Activated CD4-positive, alpha-beta memory T cell treated with anti-CD3 and anti-CD28 coated beads for 36 hours (primary cell): ENCODE data around the gene KIF2A. TPM values are rescaled to one million over a fixed set of nuclear protein-coding genes. Genes with fewer than 3 reads are reported as not detected.
A peak's percentile ranks its signal among the peaks of the same experiment; 100 is the strongest.

Experiments
- CTCF ChIA-PET: fragments of 350-600 bp; sonication (Branson Sonifier 250); formaldehyde crosslinking; loops from one replicate; lab custom pipeline; 2021; ENCODE audit warnings: antibody characterized with exemption, inconsistent platforms; lab: Charles Lee
- POLR2A ChIA-PET: fragments of 350-600 bp; sonication (Branson Sonifier 250); formaldehyde crosslinking; loops from one replicate; lab custom pipeline; 2021; ENCODE audit warnings: antibody characterized with exemption; lab: Charles Lee
- DNase-seq: peaks from one replicate; pipeline ENCODE4 v3.0.0-alpha.2; 2020
- H3K27ac Mint-ChIP-seq: one replicate; pipeline ENCODE4 v1.8.0; 2021; ENCODE audit warnings: mixed read lengths
- H3K27me3 Mint-ChIP-seq: one replicate; pipeline ENCODE4 v1.8.0; 2021; ENCODE audit warnings: mixed read lengths
- H3K36me3 Mint-ChIP-seq: one replicate; pipeline ENCODE4 v1.8.0; 2021; ENCODE audit warnings: mixed read lengths
- H3K4me1 Mint-ChIP-seq: one replicate; pipeline ENCODE4 v1.8.0; 2021; ENCODE audit warnings: low read depth, mixed read lengths
- H3K4me3 Mint-ChIP-seq: one replicate; pipeline ENCODE4 v1.8.0; 2021; ENCODE audit warnings: mild to moderate bottlenecking, mixed read lengths
- H3K9me3 Mint-ChIP-seq: one replicate; pipeline ENCODE4 v1.8.0; 2021; ENCODE audit warnings: mixed read lengths
- intact Hi-C: fragments of 100-400 bp; cut with micrococcal nuclease; formaldehyde crosslinking; loops from one replicate; pipeline ENCODE4 v1.15.1; 2023
- total RNA-seq, 2 experiments: library from RNA; stranded (reverse); gene quantifications; one replicate each; pipeline ENCODE4 v1.2.3, GENCODE V29; 2021

The KIF2A gene
- total RNA-seq, 2 experiments from 2014 or later = 209 TPM

DNA sequence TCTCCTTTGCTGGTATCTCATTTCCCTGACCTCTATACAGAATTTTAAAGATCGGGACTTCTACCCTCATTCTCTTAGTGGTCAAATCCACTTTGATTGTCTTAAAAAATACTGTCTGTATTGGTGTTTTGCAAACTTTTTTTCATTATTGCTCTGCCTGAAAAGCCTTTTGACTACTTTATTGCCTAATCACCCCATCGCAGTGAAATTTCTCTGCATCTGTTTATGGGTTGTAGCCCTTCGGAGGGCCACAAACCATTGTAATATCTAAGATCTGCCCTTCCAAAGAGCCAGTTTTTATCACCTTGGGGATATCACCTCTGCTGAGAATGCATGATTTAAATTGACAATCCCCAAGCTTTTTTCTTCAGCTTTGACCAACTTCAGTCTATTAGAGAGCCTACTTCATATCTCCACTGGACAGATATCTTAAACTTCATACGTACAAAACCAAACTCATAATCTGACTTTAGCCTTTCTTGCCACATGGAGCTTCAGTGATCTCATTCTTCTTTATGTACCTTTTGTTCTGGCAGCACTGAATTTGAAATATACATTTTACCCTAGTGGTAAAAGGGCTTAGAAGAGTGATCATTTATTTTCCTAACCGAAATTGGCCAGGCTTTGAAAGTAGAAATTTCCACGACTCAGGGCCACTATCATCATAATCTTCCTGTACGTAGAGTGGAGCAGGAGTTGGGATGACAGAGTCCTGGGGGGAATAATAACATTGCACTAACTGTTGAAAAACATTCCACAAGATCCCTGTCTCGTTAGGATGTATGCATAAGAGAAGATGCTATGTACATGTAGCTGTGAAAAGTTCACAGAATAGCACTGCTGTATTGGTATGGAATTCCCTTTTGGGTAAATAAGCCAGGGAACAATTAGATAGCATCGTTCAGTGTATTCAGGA, 21.4 kb downstream of the KIF2A start:
- intact Hi-C loops = loop anchor here (2.0 kb wide), 4 partner anchors 13 to 43 kb away; partner anchors contain the start of gene KIF2A
- no peak overlapping the region for H3K4me3 Mint-ChIP-seq
- H3K4me1 Mint-ChIP-seq = peaks cover 72% of the 10 kb centered on the region
- H3K36me3 Mint-ChIP-seq = peaks cover 9% of the 10 kb centered on the region
- POLR2A ChIA-PET = interaction anchor here (1.0 kb wide), 2 partner anchors 12 to 22 kb away, joined by 3 read pairs; partner anchors contain the start of gene KIF2A
- no peaks in the 10 kb centered on the region for H3K9me3 Mint-ChIP-seq
- no peak overlapping the region for H3K27ac Mint-ChIP-seq
- DNase-seq = no peak
- CTCF ChIA-PET = interaction anchor here (1.5 kb wide), 1 partner anchor 103 kb away, joined by 7 read pairs; no protein-coding TSS in a partner anchor
- H3K27me3 Mint-ChIP-seq = no peaks in the 10 kb centered on the region

DNA sequence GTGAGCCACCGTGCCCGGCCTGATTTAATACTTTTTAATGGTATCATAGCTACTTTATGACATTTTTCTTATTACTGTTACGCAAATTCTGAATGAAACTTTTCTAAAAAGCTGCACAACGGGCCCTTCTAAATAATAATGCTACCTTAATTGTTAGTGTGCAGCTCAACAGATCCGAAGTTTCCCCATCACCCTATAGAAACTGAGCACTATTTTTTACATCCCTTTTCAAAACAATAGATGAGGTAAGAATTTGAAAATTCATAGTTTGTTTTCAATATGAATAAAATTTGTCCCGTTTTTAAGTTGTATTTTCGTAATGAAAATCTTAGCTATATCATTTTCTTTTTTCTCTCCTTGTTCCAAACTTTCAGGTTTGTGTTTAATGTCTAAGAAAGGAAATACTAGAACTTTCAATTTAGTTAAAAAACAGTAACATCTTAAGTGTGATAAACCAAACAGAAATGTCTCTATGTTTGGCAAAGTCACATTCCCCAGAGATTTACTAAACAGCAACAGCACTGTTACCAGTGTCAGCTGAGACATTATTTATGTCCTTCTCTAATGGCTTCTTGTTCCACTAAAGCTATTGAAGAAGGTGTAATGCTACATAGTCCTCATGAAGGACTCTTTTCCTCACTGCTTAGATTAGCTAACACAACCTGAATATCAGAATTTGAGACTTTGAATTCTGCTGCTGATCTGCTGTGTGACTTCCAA, 22.9 kb downstream of the KIF2A start:
- Mint-ChIP-seq H3K27ac (peak overlapping the region; percentile 70), H3K36me3 (peaks cover 10% of the 10 kb centered on the region)
- intact Hi-C loops = loop anchor here (2.0 kb wide), 4 partner anchors 14 to 44 kb away; partner anchors contain the start of gene KIF2A

DNA sequence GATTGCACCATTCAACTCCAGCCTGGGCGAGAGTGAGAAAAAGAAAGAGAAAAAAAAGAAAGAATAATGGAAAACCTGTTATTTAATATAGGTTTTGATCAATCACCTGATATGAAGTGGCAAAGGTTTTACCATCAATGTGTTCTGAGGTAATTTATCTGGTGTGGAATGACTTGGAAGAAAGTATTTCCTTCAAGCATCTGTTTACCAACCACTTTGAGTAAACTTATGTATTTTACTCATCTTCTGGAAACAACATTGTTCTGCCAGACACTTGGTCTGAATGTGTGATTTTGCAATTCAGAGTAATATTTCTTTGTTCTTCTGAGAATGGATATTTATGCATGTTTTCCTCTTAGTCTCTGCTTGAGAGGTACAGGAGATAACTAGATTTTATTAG, 24.3 kb downstream of the KIF2A start:
- ChIA-PET CTCF (interaction anchor here (0.6 to 1.2 kb wide), 3 partner anchors 11 to 130 kb away, joined by 3 to 4 read pairs (median 3); no protein-coding TSS in a partner anchor), POLR2A (interaction anchor here (1.9 kb wide), 1 partner anchor 18 kb away, joined by 6 read pairs; no protein-coding TSS in a partner anchor)
- no peaks in the 10 kb centered on the region for H3K27me3 Mint-ChIP-seq

More for the DNA sequence above, 22.9 kb downstream of the KIF2A start:
- no peaks in the 10 kb centered on the region for H3K9me3 Mint-ChIP-seq
- POLR2A ChIA-PET = interaction anchor here (0.9 to 1.9 kb wide), 4 partner anchors 17 to 75 kb away, joined by 3 to 6 read pairs (median 5); partner anchors contain the start of genes DIMT1 and KIF2A
- H3K4me3 Mint-ChIP-seq = no peak overlapping the region
- DNase-seq = no peak
- H3K27me3 Mint-ChIP-seq = no peaks in the 10 kb centered on the region
- CTCF ChIA-PET = interaction anchor here (0.7 to 1.5 kb wide), 5 partner anchors 24 to 104 kb away, joined by 3 to 6 read pairs (median 4); no protein-coding TSS in a partner anchor
- H3K4me1 Mint-ChIP-seq = peaks cover 83% of the 10 kb centered on the region

DNA sequence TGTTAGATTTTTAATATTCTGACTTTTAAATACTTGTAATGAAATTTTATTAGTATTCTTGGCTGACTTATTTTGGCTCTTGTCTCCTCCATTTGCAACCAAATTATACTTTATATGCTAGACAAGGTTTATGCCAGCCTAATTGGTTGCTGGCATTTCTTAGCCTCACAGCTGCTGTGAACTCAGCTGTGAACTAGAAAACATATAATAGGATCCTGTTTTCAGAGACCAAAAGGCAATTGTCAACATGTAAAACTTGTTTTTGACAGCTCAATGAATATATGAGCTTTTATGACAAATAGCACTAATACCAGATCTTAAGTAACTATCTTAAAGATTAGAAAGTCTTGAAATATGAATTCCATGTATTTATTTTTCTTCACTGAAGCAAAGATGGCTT, 25.9 kb downstream of the KIF2A start:
- peaks cover 8% of the 10 kb centered on the region for H3K36me3 Mint-ChIP-seq
- CTCF ChIA-PET = interaction anchor here (0.5 to 1.4 kb wide), 2 partner anchors 15 to 107 kb away, joined by 3 to 4 read pairs; no protein-coding TSS in a partner anchor
- no peaks in the 10 kb centered on the region for H3K9me3 Mint-ChIP-seq
- H3K4me1 Mint-ChIP-seq = peaks cover 75% of the 10 kb centered on the region
- no peak overlapping the region for H3K4me3 Mint-ChIP-seq
- POLR2A ChIA-PET = no interaction called here
- no peak for DNase-seq
- no peak overlapping the region for H3K27ac Mint-ChIP-seq
- intact Hi-C loops = no loop called here
- no peaks in the 10 kb centered on the region for H3K27me3 Mint-ChIP-seq

More for the DNA sequence above, 24.3 kb downstream of the KIF2A start:
- intact Hi-C loops = no loop called here
- H3K4me3 Mint-ChIP-seq = no peak overlapping the region
- H3K27ac Mint-ChIP-seq = no peak overlapping the region
- H3K36me3 Mint-ChIP-seq = peaks cover 8% of the 10 kb centered on the region
- H3K9me3 Mint-ChIP-seq = no peaks in the 10 kb centered on the region
- H3K4me1 Mint-ChIP-seq = peaks cover 83% of the 10 kb centered on the region
- DNase-seq = no peak

DNA sequence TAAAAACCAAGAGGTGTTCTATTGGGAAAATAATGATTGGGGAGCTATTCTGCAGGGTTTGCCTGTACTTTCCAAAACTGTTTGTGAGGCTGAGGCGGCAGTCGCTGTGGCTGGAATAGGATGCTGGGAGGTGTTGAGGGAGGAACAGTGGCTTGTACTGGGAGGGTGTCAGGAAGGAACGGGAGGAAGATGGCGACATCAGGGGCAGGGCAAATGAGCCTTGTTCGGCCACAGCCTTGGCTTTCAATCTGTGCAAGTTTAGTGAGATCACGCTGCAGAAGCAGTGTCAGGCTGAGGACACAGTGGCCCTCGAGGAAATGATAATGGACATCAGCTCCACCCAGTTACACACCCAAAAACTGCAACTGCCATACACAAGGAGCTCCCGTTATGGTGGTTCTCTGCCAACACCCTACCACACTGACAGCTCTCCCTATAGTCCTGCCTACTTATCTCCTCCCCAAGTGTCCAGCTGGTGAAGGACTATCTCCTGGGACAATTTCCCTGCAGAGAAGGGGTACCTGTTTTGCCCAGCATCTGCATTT, 27.3 kb downstream of the KIF2A start:
- H3K4me1 Mint-ChIP-seq = peaks cover 71% of the 10 kb centered on the region
- peaks cover 8% of the 10 kb centered on the region for H3K36me3 Mint-ChIP-seq
- H3K9me3 Mint-ChIP-seq = no peaks in the 10 kb centered on the region
- peak overlapping the region; percentile 12 for H3K27ac Mint-ChIP-seq
- ChIA-PET POLR2A (interaction anchor here (0.9 kb wide), 1 partner anchor 8 kb away, joined by 3 read pairs; no protein-coding TSS in a partner anchor), CTCF (no interaction called here)
- H3K27me3 Mint-ChIP-seq = no peaks in the 10 kb centered on the region
- H3K4me3 Mint-ChIP-seq = no peak overlapping the region
- intact Hi-C loops = no loop called here
- no peak for DNase-seq

DNA sequence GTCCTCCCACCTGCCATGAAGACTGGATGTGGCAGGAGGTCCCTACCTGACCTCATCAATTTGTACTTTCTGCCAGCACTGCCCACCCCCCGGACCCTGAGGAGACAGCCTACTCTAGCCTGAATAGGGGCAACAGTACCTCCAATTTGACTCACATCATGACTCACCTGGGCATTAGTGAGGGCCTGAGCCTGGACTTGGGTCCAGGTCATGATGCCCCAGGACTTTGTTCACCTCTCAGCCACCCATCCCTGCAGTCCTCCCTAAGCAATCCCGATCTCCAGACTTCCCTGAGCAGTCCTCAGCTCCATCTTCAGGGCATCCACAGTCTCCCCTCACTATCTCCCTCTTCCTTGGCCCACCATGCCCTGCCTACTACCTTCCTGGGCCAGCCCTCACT, 28.1 kb downstream of the KIF2A start:
- no peak for DNase-seq
- peaks cover 10% of the 10 kb centered on the region for H3K36me3 Mint-ChIP-seq
- H3K27me3 Mint-ChIP-seq = no peaks in the 10 kb centered on the region
- H3K9me3 Mint-ChIP-seq = no peaks in the 10 kb centered on the region
- intact Hi-C loops = no loop called here
- ChIA-PET CTCF (no interaction called here), POLR2A (interaction anchor here (0.9 kb wide), 1 partner anchor 9 kb away, joined by 3 read pairs; no protein-coding TSS in a partner anchor)
- peak overlapping the region; percentile 52 for H3K27ac Mint-ChIP-seq
- H3K4me3 Mint-ChIP-seq = no peak overlapping the region
- H3K4me1 Mint-ChIP-seq = peaks cover 68% of the 10 kb centered on the region

DNA sequence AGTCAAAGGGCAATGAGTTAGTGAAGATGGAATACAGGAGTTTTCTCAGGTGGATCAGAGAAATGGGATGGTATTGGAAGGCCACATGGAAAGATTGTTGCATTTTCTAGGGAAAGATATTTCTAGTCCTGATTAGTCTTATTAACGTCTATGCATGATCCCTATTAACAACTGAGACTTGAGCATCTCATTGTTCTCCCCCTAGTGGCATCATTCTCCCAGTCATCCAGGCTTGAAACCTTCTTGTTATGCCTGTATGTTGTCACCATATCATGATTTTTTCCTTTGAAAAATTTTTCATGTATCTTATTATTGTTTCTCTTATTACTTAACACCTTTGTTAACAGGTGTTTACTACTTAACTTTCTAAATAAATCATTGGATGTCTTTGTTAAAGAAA, 34.4 kb downstream of the KIF2A start:
- no peaks in the 10 kb centered on the region for H3K9me3 Mint-ChIP-seq
- H3K36me3 Mint-ChIP-seq = peaks cover 8% of the 10 kb centered on the region
- no peak overlapping the region for H3K27ac Mint-ChIP-seq
- H3K27me3 Mint-ChIP-seq = no peaks in the 10 kb centered on the region
- ChIA-PET POLR2A (interaction anchor here (1.4 kb wide), 1 partner anchor 32 kb away, joined by 3 read pairs; no protein-coding TSS in a partner anchor), CTCF (interaction anchor here (0.7 to 1.4 kb wide), 3 partner anchors 26 to 116 kb away, joined by 3 read pairs; no protein-coding TSS in a partner anchor)
- no peak for DNase-seq
- H3K4me1 Mint-ChIP-seq = peaks cover 66% of the 10 kb centered on the region
- H3K4me3 Mint-ChIP-seq = no peak overlapping the region
- intact Hi-C loops = loop anchor here (2.0 kb wide), 1 partner anchor 34 kb away; the partner anchor contains the start of gene KIF2A

DNA sequence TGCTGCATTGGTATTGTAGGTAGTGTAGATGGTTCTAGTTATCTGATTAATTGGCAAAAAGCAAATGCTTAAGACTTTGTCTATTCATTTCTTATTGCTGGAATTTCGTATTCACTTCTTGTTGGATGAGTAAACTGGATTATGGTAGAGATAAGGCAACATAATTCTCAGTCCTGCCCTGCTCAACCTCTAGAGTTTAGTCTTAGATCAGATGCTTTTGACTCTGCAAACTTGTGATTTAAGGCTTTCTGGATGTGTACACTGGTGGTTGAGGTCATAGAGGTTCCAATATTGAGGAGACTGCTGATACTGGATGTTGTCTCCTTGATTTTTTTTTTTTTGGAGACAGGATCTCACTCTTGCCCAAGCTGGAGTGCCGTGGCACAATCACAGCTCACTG, 35.0 kb downstream of the KIF2A start:
- DNase-seq = no peak
- H3K4me3 Mint-ChIP-seq = no peak overlapping the region
- CTCF ChIA-PET = interaction anchor here (0.7 to 1.4 kb wide), 3 partner anchors 26 to 116 kb away, joined by 3 read pairs; no protein-coding TSS in a partner anchor
- H3K36me3 Mint-ChIP-seq = peaks cover 8% of the 10 kb centered on the region
- POLR2A ChIA-PET = interaction anchor here (1.4 kb wide), 1 partner anchor 33 kb away, joined by 3 read pairs; no protein-coding TSS in a partner anchor
- H3K27me3 Mint-ChIP-seq = no peaks in the 10 kb centered on the region
- intact Hi-C loops = loop anchor here (1.0 to 2.0 kb wide), 2 partner anchors 34 to 56 kb away; partner anchors contain the start of gene KIF2A
- peak overlapping the region; percentile 73 for H3K27ac Mint-ChIP-seq
- H3K4me1 Mint-ChIP-seq = peaks cover 64% of the 10 kb centered on the region
- no peaks in the 10 kb centered on the region for H3K9me3 Mint-ChIP-seq

DNA sequence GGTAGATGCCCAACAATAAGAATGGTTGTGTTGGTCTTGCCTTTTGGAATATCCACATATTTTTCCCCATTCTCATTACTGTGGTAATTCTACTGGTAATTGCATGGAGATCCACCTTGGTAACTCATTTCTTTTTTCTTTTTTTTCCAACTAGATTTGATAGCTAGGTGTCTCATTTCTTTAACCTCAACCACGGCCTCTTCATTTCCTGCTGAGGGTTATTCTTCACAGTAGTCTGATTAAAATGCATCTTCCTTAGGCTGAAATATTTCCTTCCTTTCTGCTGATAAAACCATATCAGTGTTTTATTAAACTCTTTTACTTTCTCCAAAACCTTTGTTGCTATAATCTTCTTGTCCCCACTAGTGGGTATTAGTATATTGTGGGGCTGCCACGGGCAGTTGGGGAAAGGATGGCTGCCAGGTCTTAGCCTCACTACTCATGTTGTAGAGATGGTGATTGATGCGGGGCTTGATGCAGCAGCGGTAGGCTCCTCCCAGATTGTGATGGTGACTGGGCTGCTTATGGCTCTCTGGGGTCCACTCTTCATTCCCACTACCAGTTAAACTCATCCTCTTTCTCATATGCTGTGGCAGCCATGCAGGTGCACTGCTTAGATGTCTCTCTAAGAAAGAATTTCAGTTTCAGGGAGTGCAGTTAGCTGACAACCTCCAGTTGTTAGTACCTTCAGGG, 35.9 kb downstream of the KIF2A start:
- intact Hi-C loops = loop anchor here (1.0 to 2.0 kb wide), 3 partner anchors 13 to 57 kb away; partner anchors contain the start of gene KIF2A
- peak overlapping the region; percentile 73 for H3K27ac Mint-ChIP-seq

DNA sequence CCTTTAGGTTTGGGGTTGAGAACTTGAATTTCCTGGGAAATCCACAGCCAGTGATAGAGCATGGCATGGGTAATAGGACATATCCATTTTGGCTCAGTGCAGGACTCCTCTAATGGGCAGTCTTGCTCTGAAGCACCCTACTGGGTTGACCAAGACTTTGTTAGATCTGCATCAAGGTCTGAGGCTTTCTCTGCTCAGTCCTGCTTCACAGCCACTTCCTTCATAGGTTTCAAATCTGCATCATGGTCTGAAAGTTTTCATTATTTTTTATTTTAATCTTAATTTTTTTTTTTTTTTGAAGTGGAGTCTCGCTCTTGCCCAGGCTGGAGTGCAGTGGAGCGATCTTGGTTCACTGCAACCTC, 36.5 kb downstream of the KIF2A start:
- intact Hi-C loops = loop anchor here (2.0 kb wide), 1 partner anchor 14 kb away; no protein-coding TSS in a partner anchor
- Mint-ChIP-seq H3K4me1 (peaks cover 61% of the 10 kb centered on the region), H3K4me3 (no peak overlapping the region), H3K27ac (peak overlapping the region; percentile 73), H3K9me3 (no peaks in the 10 kb centered on the region), H3K36me3 (peaks cover 11% of the 10 kb centered on the region), H3K27me3 (no peaks in the 10 kb centered on the region)
- ChIA-PET CTCF (interaction anchor here (1.6 kb wide), 1 partner anchor 118 kb away, joined by 5 read pairs; no protein-coding TSS in a partner anchor), POLR2A (interaction anchor here (1.1 kb wide), 1 partner anchor 31 kb away, joined by 4 read pairs; no protein-coding TSS in a partner anchor)
- no peak for DNase-seq

More for the DNA sequence above, 35.9 kb downstream of the KIF2A start:
- ChIA-PET POLR2A (interaction anchor here (1.1 kb wide), 1 partner anchor 31 kb away, joined by 4 read pairs; no protein-coding TSS in a partner anchor), CTCF (interaction anchor here (0.6 to 1.6 kb wide), 3 partner anchors 12 to 117 kb away, joined by 3 to 5 read pairs (median 3); no protein-coding TSS in a partner anchor)
- peaks cover 9% of the 10 kb centered on the region for H3K36me3 Mint-ChIP-seq
- no peaks in the 10 kb centered on the region for H3K9me3 Mint-ChIP-seq
- peaks cover 60% of the 10 kb centered on the region for H3K4me1 Mint-ChIP-seq
- DNase-seq = peak; percentile 52
- no peak overlapping the region for H3K4me3 Mint-ChIP-seq
- H3K27me3 Mint-ChIP-seq = no peaks in the 10 kb centered on the region
